Sigmoid colon (tissue), 3 donors: ENCODE results near the gene MRPL54.

Experiments
- POLR2A ChIP-seq, 2 donors: fragments of 450-650 bp; IDR thresholded peaks; one replicate each; pipeline ENCODE4 v1.6.1; 2016; ENCODE audit warnings: antibody characterized with exemption in 2 of 2, mild to moderate bottlenecking in 2 of 2, moderate library complexity in 2 of 2
- TF ChIP-seq, protein P1 (sequence below), 4 experiments: fragments of 450-650 bp in 3 of 4; fragments of 200-600 bp in 1 of 4; IDR thresholded peaks; one replicate each; pipeline ENCODE4 v1.5.1; 2016 to 2019; ENCODE audit warnings: antibody characterized with exemption in 4 of 4, mild to moderate bottlenecking in 3 of 4, moderate library complexity in 2 of 4

DNA sequence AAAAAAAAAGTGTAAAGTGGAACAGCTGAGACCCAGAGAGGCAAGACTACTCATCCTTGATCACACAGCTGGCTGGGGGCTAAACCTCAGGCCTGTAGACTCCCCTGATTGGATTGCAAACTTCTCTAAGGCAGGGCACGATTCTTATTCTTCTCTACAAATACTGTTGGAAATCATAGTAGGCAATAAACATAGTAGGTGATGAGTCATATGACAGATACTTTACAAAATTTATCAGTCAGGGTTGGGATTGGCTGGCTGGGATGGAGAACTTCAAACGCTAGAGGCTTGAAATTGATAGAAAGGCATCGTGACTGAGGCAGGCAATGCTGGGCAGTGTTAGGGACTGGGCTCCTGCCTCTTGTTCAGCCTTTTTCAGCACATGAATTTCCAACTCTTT lies 29.6 kb downstream of the MRPL54 start:
- TF ChIP-seq, protein P1, sequence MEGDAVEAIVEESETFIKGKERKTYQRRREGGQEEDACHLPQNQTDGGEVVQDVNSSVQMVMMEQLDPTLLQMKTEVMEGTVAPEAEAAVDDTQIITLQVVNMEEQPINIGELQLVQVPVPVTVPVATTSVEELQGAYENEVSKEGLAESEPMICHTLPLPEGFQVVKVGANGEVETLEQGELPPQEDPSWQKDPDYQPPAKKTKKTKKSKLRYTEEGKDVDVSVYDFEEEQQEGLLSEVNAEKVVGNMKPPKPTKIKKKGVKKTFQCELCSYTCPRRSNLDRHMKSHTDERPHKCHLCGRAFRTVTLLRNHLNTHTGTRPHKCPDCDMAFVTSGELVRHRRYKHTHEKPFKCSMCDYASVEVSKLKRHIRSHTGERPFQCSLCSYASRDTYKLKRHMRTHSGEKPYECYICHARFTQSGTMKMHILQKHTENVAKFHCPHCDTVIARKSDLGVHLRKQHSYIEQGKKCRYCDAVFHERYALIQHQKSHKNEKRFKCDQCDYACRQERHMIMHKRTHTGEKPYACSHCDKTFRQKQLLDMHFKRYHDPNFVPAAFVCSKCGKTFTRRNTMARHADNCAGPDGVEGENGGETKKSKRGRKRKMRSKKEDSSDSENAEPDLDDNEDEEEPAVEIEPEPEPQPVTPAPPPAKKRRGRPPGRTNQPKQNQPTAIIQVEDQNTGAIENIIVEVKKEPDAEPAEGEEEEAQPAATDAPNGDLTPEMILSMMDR (IDR thresholded peaks at IDR 0.05) = no peak
- TF ChIP-seq POLR2A (IDR thresholded peaks at IDR 0.05) = no peak
